Glomerular endothelial cell (primary cell): Measurements from ENCODE around the gene PFDN1. TPM values are rescaled to one million over a fixed set of nuclear protein-coding genes. Genes with fewer than 3 reads are reported as not detected.

Source experiments
- DNase-seq: peaks from one replicate; pipeline ENCODE4 v3.0.0-alpha.2; 2011; ENCODE audit warnings: low read depth, low spot score; ENCODE audit errors: extremely low read depth
- total RNA-seq: library from RNA; depleted of rRNA; stranded (reverse); fragments of >200 nt; gene quantifications from 2 replicates; pipeline ENCODE4 v1.2.3, GENCODE V29; 2015

Gene PFDN1
- total RNA-seq, 1 donor from 2014 or later: 166 TPM

DNA sequence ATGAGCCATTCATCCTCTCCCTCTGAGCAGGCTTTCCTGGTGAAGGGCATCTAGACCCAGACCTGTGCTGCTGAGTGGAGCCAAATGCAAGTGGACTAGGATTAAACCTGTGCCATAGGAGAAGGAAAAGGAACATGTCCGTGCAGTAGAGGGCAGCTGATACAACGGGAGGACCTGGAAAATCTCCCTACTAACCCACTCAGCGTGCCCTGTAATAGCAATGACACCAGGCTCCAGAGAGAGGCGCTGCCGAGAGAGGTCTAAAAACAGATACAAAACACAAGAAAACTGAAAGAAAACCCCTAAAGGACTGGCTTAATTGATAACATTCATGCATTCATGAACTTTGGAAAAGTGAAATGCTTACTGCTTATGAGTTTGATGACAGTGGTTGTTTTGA, 60.8 kb downstream of the PFDN1 start:
- no peak for DNase-seq

DNA sequence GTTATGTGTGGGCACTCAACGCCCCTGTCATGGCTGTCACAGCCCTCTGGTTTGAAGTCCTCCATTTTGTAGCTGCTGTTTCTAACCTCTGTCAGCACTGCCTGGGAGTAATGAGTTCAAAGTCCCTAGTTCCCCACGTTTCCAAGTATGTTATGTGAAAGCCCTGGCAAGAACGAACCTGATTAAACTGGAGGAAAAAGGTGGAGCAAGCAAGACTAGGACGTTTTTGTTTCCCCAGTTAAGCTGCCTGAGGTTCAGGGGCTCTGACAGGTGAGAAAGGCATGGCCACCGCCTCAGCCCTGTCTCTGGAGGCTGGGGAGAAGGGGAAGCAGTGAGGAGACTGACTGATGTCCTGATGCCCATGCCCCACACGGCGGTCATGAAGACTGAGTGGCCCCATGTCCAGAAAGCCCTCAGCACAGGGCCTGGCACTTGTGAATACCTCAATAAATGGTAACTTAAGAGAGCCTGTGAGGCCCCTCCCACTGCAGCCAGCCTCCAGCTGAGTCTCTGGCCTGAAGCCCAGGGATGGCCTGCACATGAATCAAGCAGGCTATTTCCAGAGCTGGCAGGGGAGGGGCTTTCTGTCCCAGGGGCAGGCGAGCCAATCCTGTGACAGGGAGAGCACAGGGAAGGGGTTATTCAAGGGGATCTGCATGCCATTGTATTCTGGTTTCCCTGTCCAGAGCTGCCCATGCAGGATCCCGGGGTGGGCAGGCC, 61.8 kb downstream of the PFDN1 start:
- no peak for DNase-seq

DNA sequence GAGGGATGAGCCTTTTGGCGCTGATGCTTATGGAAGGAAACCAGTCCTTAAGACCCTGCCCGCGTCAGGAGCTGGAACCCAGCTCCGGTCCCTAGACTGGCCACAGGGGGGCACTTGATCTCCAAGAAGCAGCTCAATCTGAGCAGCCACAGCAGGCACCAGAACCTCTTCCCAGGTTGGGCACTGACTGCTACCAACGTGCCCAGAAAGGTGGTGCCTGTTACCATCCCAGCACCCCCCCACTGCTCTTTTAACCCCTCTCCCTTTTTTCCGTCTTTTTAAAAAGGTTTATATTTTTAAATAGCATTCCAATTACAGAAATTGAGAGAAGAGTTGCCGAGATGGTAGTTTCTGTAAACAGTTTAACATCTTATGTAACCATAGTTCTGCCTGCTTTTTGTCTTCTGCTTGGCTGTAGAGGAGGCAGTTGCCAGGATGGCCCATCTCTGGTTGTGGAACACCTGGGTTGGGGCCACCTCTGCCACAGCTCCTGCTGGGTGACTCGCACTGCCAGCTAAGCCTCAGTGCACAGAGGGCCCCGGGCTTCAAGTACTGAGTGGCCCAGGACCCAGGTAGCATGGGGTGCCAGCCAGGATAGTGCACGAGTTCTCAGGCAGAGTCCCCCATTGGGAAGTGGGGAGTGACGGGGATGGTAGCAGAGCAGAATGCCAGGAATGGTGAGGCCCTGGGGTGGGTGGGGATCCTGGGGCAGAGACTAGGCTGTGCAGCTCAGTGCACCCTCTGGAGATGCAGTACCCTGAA, 62.8 kb downstream of the PFDN1 start:
- DNase-seq: no peak

DNA sequence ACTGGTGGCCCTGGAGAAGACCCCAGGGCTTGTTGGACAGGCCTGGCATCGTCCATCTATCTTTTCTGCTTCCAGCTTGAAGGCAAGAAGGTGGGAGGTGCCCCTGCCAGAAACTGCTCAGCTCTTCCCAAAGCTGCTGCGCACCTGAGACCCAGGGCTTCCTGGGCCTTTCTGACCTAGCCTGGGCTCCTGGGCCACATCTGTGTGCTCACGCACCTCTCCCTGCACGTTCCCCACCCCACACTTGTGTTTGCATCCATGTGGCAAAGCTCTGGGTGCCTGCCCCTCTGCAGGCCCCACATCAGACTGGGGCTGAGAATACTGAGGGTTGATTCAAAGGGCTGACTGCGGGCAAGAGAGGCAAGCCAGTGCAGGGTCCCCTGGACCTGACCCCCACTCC, 63.4 kb downstream of the PFDN1 start:
- no peak for DNase-seq

DNA sequence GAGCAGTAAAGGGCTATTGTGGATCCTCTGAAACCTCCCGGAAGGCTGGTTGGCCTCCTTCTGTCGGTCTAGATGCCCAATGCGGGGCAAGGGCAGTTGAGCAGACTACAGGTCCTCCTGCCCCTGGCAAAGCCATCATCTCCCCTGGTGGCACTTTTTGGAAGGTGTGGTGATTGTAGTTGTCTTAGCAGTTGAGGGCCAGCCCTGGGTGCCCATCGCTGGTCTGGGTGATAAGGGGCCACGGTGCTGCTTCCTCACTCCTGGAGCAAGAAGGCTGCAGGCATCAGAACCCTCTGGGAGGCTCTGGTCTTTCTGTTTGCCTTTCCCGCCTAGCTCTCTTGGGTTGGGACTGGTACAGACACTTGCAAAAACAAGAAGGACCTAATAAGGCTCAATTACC, 64.1 kb downstream of the PFDN1 start:
- DNase-seq: no peak

DNA sequence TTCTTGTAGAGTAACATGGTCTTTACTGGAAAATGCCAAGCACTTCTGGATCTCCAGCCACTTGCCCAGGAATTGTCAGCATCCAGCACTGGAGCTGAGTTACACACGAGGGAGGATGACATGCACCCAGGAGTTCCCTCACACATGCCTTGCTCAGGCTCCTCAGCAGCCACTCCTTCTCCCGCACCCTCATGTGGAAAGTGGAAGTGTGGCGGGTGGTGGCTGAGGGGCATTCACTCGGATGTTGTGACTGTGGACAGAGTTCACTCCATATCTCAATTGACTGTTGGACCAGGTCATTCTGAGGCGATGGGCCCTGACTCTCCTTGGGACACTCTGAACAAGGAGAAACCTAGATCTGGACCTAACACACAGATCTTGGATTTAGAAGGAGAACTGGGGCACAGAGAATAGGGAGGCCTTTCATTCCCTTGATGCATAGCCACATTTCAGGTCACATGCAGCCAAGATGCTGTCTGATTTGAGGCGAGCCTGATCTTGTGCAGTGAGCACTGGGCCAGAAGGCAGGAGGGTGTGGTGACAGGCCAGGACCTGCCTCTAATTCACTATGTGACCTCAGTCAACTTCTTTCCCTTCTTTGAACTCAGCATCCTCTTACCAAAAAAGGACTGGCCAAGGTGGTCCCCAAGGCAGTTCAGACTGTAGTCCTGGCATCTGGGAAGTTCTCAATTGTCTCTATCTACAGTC, 65.9 kb downstream of the PFDN1 start:
- no peak for DNase-seq

DNA sequence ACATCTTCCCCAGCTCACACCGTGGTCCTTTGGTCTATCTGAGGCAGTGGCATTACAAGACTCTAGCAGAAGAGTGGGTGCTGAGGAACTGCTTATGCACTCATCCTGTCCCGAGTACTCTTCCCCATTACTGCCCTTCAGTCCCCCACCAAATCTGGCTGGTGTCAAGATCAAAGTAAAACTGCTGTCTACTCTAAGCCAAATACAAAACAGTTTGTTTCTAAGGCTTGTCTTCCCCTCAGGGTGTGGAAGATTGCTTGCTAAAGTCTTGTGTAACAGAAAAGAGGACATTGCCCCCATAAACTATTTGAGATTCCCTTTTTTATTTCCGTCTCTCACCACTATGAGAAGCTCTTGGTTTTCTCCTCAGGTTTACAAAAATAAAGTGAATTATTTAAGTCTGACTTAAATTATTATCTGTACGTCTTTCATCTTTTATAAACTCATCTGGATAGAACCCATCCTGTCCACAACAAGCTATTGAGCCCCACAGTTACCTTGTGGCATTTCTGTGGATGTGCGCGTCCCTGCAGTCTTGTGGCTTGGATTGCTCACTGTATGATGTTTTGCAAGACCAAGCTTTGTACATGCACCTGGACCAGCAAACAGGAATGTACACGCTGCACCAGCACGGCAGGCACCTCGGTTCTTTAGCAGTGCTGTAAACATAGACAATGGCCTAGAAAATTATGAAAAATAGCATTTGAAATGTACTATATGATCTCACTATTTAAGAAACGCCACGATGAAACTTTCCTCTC, 66.9 kb downstream of the PFDN1 start:
- DNase-seq: no peak

DNA sequence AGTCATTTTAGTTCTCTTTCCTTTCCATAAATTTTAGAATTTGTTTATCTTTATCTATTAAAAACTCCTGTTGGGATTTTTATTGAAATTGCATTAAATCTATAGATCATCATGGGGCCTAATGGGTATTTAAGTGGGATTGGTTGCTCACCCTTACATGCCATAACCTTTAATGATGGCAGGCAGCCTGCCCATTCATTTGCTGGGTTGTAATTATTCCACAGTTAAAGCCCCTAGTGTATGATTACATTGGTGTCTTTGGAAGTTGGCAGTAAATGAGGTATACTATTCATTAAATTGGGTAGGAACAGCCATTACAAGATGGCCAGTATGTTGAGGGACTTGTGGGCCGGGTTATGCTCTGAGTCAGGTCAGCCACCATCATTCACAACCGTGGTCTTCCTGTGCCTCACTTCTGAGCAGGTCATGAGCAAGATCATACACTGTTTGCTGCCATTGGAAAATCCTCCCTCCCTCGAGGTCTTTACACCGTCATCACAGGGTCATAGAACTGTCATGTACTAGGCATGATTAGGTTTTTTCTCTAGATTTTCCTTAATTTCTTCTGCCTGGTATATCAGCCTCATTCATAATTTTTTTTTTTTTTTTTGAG, 68.4 kb downstream of the PFDN1 start:
- DNase-seq: no peak

DNA sequence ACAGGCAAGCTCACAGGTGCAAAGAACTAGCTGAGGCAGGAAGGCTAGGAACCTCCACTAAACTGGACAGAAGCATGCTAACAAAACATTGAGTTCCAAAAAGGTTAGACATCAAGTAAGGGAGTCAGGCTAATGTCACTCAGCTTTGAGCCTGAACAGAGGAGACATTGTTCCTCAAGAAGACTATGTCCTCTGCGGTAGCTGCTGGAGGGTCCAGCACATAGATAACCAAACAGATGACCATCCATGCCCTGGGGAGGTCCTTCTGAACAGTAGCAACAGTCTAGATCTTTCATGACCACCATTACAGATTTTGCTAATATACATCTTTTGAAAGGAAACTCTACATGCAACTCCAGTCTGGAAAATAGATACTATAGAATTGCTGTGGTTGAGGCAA, 70.2 kb downstream of the PFDN1 start:
- DNase-seq: no peak

DNA sequence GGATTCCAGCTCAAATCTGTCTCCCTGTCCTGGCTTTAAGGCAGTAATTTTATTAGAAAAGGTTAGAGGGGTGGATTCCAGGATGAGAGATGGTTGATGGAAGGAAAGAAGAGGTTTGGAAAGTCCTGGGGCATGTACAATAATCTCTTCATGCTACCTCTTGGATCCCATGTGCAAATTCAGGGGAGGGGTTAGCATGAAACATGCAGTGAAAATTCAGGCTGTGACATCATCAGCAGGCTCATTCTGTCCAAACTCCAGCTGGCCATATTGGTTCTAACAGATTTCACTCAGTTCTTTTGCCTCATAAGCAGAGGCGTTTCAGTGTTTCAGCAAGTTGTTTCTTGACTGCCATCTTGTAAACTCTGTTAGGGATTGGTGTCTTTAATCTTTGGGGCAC, 72.5 kb downstream of the PFDN1 start:
- DNase-seq: no peak

DNA sequence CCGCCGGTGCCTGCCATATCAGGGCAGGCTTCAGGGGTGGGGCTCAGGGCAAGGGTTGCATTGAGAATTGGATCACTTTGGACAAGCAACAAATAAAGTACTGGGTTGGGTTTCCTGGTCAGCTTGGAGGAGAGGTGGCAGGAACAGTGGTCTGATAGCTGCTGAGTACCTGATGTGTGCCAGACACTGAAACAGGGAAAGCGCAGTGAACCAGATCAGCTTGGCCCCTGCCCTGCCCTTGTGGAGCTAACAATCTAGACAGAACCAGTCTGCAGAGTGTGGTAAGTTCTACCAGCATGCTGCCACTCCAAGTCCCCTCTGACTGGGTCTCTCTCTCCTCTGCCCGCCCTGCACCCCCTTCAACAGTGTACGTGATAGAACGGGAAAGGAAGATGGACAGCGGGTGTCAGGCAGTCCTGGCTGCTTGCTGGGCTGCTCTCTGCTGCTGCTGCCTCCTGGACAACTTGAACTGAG, 74.5 kb downstream of the PFDN1 start:
- DNase-seq: no peak

DNA sequence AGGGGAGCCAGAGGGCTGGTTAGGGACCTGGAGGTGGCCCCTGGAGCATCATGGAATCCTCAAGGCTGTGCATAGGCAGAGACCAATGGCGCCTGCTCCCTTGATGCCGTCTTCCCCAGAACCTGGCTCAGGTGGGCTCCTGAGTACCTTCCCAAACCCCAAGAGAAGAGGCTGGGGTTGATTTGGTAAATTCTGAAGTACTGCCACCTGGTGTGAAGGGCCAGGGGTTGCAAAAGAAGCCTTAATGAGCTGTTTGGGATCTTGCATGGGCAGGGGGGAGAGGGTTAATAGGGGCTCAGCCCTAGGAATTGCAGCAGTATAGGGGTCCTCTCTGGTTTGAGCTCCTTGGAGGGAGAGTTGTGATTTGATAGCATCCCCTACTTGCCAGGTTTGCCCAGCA, 75.9 kb downstream of the PFDN1 start:
- DNase-seq: no peak

DNA sequence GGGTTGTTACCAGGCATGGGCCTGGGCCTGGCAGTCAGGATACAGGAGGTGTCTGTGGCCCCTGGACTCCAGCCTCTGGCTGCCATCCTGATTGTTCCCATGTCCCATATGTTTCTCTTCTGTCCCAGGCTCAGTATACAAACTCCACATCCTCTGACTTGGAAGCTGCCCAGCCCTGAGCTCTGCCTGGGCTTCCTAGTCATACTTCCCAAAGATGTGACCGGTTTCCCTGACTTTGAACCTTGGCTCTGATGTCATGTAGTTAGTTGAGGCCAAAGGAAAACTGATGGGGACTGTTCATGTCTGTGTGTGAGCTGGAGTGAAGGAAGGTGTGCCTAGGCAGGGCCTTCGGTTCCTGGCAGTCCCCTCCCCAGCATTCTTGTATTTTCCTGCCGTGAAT, 77.5 kb downstream of the PFDN1 start:
- no peak for DNase-seq

DNA sequence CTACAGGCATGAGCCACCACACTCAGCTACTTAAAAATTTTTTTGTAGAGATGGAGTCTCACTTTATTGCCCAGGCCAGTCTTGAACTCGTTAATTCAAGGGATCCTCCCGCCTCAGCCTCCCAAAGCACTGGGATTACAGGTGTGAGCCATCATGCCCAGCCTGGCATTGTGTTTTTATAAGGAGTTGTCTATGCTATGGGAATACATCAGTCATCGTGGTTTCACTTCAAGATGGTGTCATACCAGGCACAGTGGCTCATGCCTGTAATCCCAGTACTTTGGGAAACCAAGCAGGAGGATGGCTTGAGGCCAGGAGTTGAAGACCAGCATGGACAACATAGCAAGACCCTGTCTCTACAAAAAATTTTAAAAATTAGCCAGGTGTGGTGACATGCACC, 78.2 kb downstream of the PFDN1 start:
- DNase-seq: no peak

DNA sequence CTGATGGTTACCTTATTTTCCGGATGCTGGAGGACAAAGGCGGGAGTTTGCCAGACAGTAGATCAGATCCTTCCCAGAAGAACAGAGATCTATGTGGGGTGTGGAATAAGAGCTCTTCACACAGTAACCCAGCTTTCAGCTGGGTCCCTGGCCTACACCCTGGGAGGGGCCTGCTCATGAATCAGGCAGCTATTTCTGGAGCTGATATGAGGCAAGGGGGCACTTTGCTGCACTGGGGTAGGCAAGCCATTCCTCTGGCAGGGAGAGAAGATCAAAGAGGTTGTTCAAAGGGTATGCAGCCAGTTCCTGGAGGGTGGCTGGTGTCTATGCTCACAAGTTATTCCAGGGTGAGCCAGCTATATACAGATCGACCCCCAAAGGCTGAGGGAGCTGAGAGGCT, 79.3 kb downstream of the PFDN1 start:
- no peak for DNase-seq

DNA sequence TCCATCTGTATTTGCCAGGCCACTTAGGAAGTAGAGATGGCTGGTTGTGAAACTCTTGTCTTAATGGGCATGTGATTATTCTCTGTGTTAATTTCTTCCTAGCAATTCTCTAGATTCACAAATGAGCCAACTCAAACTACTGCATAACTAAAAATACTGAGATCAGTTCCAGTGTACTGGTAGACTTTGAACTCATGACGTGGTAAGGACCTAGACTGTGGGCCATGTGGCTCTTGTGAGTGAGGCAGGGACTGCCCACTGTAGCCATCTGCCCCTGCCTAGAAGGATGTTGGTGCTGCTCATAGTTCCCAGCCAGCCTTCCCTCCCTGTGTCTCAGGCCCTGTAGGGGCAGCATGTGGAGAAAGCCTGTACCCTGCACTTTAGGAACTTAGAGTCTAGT, 80.5 kb downstream of the PFDN1 start:
- DNase-seq: no peak

DNA sequence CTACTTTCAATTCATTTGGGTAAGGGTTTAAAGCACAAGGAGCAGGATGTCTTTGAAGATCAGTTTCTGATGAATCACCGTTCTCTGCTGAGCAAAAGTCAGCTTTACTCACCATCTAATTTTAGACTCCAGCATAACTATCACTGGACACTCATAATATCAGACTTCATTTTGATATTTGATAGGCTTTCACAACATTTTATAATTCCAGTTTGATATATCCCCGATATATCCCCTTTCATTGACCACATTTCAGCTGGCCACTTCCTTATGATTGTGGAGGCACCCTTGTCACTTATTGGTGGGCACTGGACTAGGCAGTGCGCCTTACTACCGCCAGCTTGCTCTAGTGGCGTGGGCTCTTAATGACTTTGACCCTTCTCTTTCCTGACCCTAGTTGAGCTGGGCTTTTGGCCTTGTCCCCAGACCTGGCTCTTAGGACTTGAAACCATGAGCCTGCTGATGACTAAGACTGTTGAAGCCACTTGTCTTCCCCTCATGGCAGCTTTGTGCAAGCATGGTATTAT, 81.1 kb downstream of the PFDN1 start:
- DNase-seq: no peak

DNA sequence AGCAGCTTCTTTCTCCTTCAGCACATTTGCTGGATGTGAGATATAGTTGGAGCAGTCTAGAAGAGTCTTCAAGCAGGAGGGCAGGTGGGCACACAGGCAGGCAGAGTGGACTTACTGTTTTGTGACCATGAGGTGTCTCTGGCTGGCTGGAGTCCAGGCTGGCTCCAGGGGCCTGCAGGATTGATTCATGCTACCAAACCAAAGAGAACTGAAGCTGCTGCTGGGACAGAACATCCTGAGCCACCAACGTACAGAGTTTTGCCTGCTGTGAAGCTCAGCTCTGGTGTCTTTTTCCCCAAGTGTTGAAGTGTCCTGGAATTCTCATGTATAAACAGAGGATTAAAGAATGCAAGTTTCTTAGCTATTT, 82.2 kb downstream of the PFDN1 start:
- DNase-seq: no peak

DNA sequence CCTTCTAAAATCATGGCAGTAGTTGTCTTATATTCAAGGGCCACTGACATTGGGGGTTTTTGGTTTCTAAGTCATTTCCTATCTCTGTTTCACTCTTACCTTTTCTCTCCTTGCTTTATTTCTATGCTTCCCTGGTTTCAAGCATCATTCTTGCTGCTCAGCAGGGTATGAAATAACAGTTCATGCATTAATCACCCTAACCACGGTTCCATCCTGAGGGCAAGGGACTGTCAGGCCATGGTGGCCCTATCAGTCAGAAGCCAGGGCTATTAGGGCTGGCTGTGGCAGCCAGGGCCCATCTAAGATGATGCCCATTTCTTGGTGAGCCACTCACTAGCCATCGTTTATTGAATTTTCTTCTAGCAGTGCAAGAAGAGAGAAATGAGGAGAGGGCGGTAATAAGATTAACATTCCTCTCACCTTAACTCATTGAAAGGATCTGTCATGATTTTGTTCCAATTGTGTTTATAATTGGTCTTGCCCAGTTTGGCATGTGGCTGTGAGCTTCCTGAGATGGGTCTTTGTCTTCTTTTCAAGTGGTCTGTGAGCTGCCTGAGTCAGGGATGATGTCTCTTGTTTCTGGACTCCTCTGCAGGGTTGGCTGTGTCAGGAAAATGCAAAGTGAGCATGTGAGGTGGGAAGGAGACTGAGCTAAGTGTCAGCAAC, 82.7 kb downstream of the PFDN1 start:
- no peak for DNase-seq
